22Rv1 (cell line): ENCODE measurements around the gene TMEM259.

Experiments
- H3K27ac ChIP-seq: fragments of 450-650 bp; 2 replicates; pipeline ENCODE4 v1.5.1; 2017
- CTCF ChIP-seq: fragments of 450-650 bp; IDR thresholded peaks from 2 replicates; pipeline ENCODE4 v1.5.1; 2017; ENCODE audit warnings: mild to moderate bottlenecking
- ZFX ChIP-seq: fragments of 450-650 bp; IDR thresholded peaks from 2 replicates; pipeline ENCODE4 v1.6.1; 2017; ENCODE audit warnings: antibody characterized with exemption, borderline replicate concordance

Gene TMEM259

GRCh38 chr19:1016647-1017114 is 4.2 kb downstream of the TMEM259 start:
- TF ChIP-seq ZFX (no peak), CTCF (no peak)
- 0 out of 2 replicates have a peak overlapping the region, but pooled peaks have one; percentile 26 for H3K27ac ChIP-seq

- H3K27ac ChIP-seq, result no peak overlapping the region
Measured at GRCh38 chr19:1015782-1016646, 4.9 kb downstream of the TMEM259 start.

GRCh38 chr19:1015061-1015781 is 5.7 kb downstream of the TMEM259 start:
- no peak overlapping the region for H3K27ac ChIP-seq
- TF ChIP-seq ZFX, result no peak
- no peak for TF ChIP-seq CTCF

More at GRCh38 chr19:1015782-1016646, 4.9 kb downstream of the TMEM259 start:
- TF ChIP-seq CTCF (no peak), ZFX (no peak)

GRCh38 chr19:1014161-1015060 is 6.5 kb downstream of the TMEM259 start:
- TF ChIP-seq ZFX, result no peak
- no peak for TF ChIP-seq CTCF
- H3K27ac ChIP-seq, result no peak overlapping the region

- TF ChIP-seq CTCF (no peak), ZFX (no peak)
Measured at GRCh38 chr19:1013218-1013617, 7.7 kb downstream of the TMEM259 start.

GRCh38 chr19:1012334-1012733 is 8.6 kb downstream of the TMEM259 start:
- TF ChIP-seq ZFX (no peak), CTCF (no peak)
- no peak overlapping the region for H3K27ac ChIP-seq

More at GRCh38 chr19:1013218-1013617, 7.7 kb downstream of the TMEM259 start:
- H3K27ac ChIP-seq, result no peak overlapping the region
